SK-N-SH (cell line): ENCODE measurements around the gene BICC1. TPM values are rescaled to one million over a fixed set of nuclear protein-coding genes. Genes with fewer than 3 reads are reported as not detected.

Source experiments
- CTCF ChIA-PET: fragments of 300-600, 350-600 bp; formaldehyde crosslinking; extraction: SDS; loops from one replicate; lab custom pipeline; 2021; lab: Yijun Ruan, JAX
- POLR2A ChIA-PET: fragments of 350-600 bp; sonication (Branson Sonifier 250); formaldehyde crosslinking; extraction: SDS; loops from one replicate; lab custom pipeline; 2020; ENCODE audit warnings: antibody characterized with exemption, inconsistent platforms; lab: Yijun Ruan, JAX
- DNase-seq: peaks from one replicate; pipeline ENCODE4 v3.0.0; 2012
- H2AFZ ChIP-seq: fragments of 200-600 bp; sonication (generic); 2 replicates; pipeline ENCODE4 v1.8.1; 2016; ENCODE audit warnings: antibody characterized with exemption, mild to moderate bottlenecking, low read depth
- H3F3A ChIP-seq: fragments of 200-600 bp; sonication (generic); replicated peaks from 2 replicates; pipeline ENCODE3; 2016; ENCODE audit warnings: antibody characterized with exemption, mild to moderate bottlenecking; ENCODE audit not compliant: insufficient read depth
- H3K27ac ChIP-seq, 2 experiments: fragments of 200-500 bp in 1 of 2; fragments of 200-600 bp in 1 of 2; sonication (Bioruptor generic) in 1 of 2; sonication (generic), shearing (Covaris generic) in 1 of 2; 2 replicates each; pipeline versions ENCODE4 v1.5.1 to v1.6.1; 2014 to 2016; ENCODE audit warnings: low read depth in 2 of 2, inconsistent platforms in 1 of 2, low read length in 1 of 2, mild to moderate bottlenecking in 1 of 2, mixed read lengths in 1 of 2
- H3K27me3 ChIP-seq: fragments of 200-600 bp; sonication (generic), shearing (Covaris generic); 2 replicates; pipeline ENCODE4 v1.6.1; 2016; ENCODE audit warnings: mixed run types; ENCODE audit not compliant: insufficient read depth
- H3K36me3 ChIP-seq, 2 experiments: fragments of 200-500 bp in 1 of 2; fragments of 200-600 bp in 1 of 2; sonication (Bioruptor generic) in 1 of 2; sonication (generic) in 1 of 2; replicated peaks in 1 of 2; 2 replicates each; pipeline versions ENCODE3 to v1.5.1; 2014 to 2016; ENCODE audit warnings: low read length in 1 of 2, mild to moderate bottlenecking in 1 of 2; ENCODE audit not compliant: insufficient read depth in 2 of 2, control insufficient read depth in 1 of 2
- H3K4me1 ChIP-seq, 2 experiments: fragments of 200-500 bp in 1 of 2; fragments of 200-600 bp in 1 of 2; sonication (Bioruptor generic) in 1 of 2; sonication (generic), shearing (Covaris generic) in 1 of 2; 2 replicates each; pipeline versions ENCODE4 v1.5.1 to v1.6.1; 2014 to 2016; ENCODE audit warnings: low read depth in 1 of 2, low read length in 1 of 2, mixed run types in 1 of 2; ENCODE audit not compliant: insufficient read depth in 2 of 2, control insufficient read depth in 1 of 2
- H3K4me2 ChIP-seq: fragments of 200-600 bp; sonication (generic), shearing (Covaris generic); 2 replicates; pipeline ENCODE4 v1.6.1; 2017; ENCODE audit warnings: mixed run types
- H3K4me3 ChIP-seq, 2 experiments: fragments of 200-500 bp in 1 of 2; fragments of 200-600 bp in 1 of 2; sonication (Bioruptor generic) in 1 of 2; sonication (generic), shearing (Covaris generic) in 1 of 2; 2 replicates each; pipeline versions ENCODE4 v1.5.1 to v1.8.1; 2014 to 2016; ENCODE audit warnings: low read depth in 2 of 2, inconsistent platforms in 1 of 2, low read length in 1 of 2, mild to moderate bottlenecking in 1 of 2, mixed read lengths in 1 of 2, moderate library complexity in 1 of 2
- H3K79me2 ChIP-seq: fragments of 200-600 bp; sonication (generic); 2 replicates; pipeline ENCODE4 v1.8.1; 2017; ENCODE audit warnings: mild to moderate bottlenecking; ENCODE audit not compliant: insufficient read depth
- H3K9ac ChIP-seq: fragments of 200-600 bp; sonication (generic); 2 replicates; pipeline ENCODE4 v1.6.1; 2017; ENCODE audit warnings: mixed run types
- H3K9me2 ChIP-seq: fragments of 200-600 bp; sonication (generic); 2 replicates; pipeline ENCODE4 v1.6.1; 2017; ENCODE audit warnings: mixed run types
- H3K9me3 ChIP-seq: fragments of 200-600 bp; sonication (generic); 2 replicates; pipeline ENCODE4 v1.6.1; 2017; ENCODE audit warnings: mixed run types, mild to moderate bottlenecking, moderate library complexity
- H4K20me1 ChIP-seq: fragments of 200-600 bp; sonication (generic); 2 replicates; pipeline ENCODE4 v1.6.1; 2017; ENCODE audit warnings: mild to moderate bottlenecking, mixed run types; ENCODE audit not compliant: insufficient read depth
- CHD2 ChIP-seq: fragments of 150-350 bp; IDR thresholded peaks from 2 replicates; pipeline ENCODE4 v1.6.1; 2018; ENCODE audit warnings: low read length; ENCODE audit not compliant: partially characterized antibody
- ELF1 ChIP-seq: IDR thresholded peaks from 2 replicates; pipeline ENCODE4 v1.4.0; 2012
- EZH2phosphoT487 ChIP-seq: fragments of 200-600 bp; sonication (generic); IDR thresholded peaks from 2 replicates; pipeline ENCODE4 v1.6.1; 2017; ENCODE audit warnings: low read depth, mixed run types, mild to moderate bottlenecking, antibody characterized with exemption, moderate library complexity, borderline replicate concordance
- FOSL2 ChIP-seq: IDR thresholded peaks from 2 replicates; pipeline ENCODE4 v1.4.0; 2012; ENCODE audit warnings: low read depth, mild to moderate bottlenecking, moderate library complexity, borderline replicate concordance
- FOXJ3 ChIP-seq: sonication (generic); formaldehyde crosslinking; IDR thresholded peaks from 2 replicates; pipeline ENCODE4 v1.5.1; 2020; ENCODE audit warnings: mild to moderate bottlenecking, missing genetic modification reagents
- MEF2A ChIP-seq: IDR thresholded peaks from 2 replicates; pipeline ENCODE4 v1.4.0; 2012; ENCODE audit warnings: low read depth, borderline replicate concordance
- MXI1 ChIP-seq: IDR thresholded peaks from 2 replicates; pipeline ENCODE4 v1.6.1; 2012; ENCODE audit warnings: mild to moderate bottlenecking, low read depth, low read length, improper control_type of control experiment
- POLR2AphosphoS5 ChIP-seq: IDR thresholded peaks from 2 replicates; pipeline ENCODE4 v1.6.1; 2012; ENCODE audit warnings: low read depth, low read length
- RAD21 ChIP-seq: IDR thresholded peaks from 2 replicates; pipeline ENCODE4 v1.6.1; 2012; ENCODE audit warnings: mild to moderate bottlenecking, low read length
- RCOR1 ChIP-seq: fragments of 150-350 bp; IDR thresholded peaks from 2 replicates; pipeline ENCODE4 v1.6.1; 2017; ENCODE audit warnings: antibody characterized with exemption, low read length
- YY1 ChIP-seq: IDR thresholded peaks from 2 replicates; pipeline ENCODE4 v1.4.0; 2012; ENCODE audit warnings: low read depth, mild to moderate bottlenecking
- WGBS: methylation state at CpG from one replicate; pipeline ENCODE4 v1.1.6; 2017; ENCODE audit warnings: low lambda C conversion rate; 5-methylcytosine and 5-hydroxymethylcytosine counted together
- polyA plus RNA-seq, 3 experiments: library from polyadenylated mRNA; depleted of rRNA; stranded (reverse); fragments of >200 nt; gene quantifications; 2 replicates each; pipeline ENCODE4 v1.2.3, GENCODE V29; 2012
- TF ChIP-seq, protein P1 (sequence below): IDR thresholded peaks from 2 replicates; pipeline ENCODE4; 2012
- TF ChIP-seq, protein P2 (sequence below): fragments of 200-600 bp; sonication (generic); IDR thresholded peaks from 2 replicates; pipeline ENCODE4 v1.6.1; 2017; ENCODE audit warnings: antibody characterized with exemption, mild to moderate bottlenecking, moderate library complexity
- TF ChIP-seq, protein P3 (sequence below): IDR thresholded peaks from 2 replicates; pipeline ENCODE4 v1.4.0; 2012; ENCODE audit warnings: low read depth, borderline replicate concordance
- TF ChIP-seq, protein P4 (sequence below): IDR thresholded peaks from 2 replicates; pipeline ENCODE4 v1.4.0; 2012; ENCODE audit warnings: low read depth

Gene BICC1
- polyA plus RNA-seq, 1 of the 3 experiments (the other 2 are of a cell fraction): 1.5 TPM

DNA sequence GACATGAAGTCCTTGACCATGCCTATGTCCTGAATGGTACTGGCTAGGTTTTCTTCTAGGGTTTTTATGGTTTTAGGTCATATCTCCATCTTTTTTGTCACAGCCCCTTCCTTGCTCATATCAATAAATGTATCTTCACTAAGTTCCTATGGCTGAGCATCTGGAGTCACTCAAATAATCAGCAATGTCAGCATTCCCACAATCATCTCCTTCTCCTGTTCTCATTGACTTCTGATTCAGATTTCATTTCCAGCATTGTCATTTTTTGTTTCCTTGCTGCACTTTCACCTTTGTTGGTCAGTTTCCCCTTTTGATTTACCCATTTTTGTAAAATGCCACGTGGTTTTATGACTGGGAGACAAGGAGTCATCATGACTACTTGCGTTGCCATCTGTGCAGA, 181.2 kb downstream of the BICC1 start:
- 69% methylated on average over 2 of the region's 2 CpGs for WGBS
- DNase-seq: no peak
- H3K4me3 ChIP-seq: no peak overlapping the region

More for the DNA sequence above, 181.2 kb downstream of the BICC1 start:
- Histone ChIP-seq H3K27ac (no peak overlapping the region), H3K27me3 (no peaks in the 10 kb centered on the region), H3K4me2 (no peak overlapping the region), H3F3A (peaks cover 3% of the 10 kb centered on the region), H4K20me1 (no peaks in the 10 kb centered on the region), H3K9me3 (no peaks in the 10 kb centered on the region), H3K79me2 (no peaks in the 10 kb centered on the region), H3K9ac (no peak overlapping the region), H2AFZ (no peak overlapping the region)
- ChIA-PET POLR2A (no interaction called here), CTCF (no interaction called here)
- TF ChIP-seq RAD21 (no peak), CHD2 (no peak), MXI1 (no peak), FOXJ3 (CRISPR knock-in tag) (no peak), ELF1 (no peak), MEF2A (no peak), FOSL2 (no peak), EZH2phosphoT487 (no peak), YY1 (no peak), POLR2AphosphoS5 (no peak), RCOR1 (no peak)
- TF ChIP-seq, protein P1, sequence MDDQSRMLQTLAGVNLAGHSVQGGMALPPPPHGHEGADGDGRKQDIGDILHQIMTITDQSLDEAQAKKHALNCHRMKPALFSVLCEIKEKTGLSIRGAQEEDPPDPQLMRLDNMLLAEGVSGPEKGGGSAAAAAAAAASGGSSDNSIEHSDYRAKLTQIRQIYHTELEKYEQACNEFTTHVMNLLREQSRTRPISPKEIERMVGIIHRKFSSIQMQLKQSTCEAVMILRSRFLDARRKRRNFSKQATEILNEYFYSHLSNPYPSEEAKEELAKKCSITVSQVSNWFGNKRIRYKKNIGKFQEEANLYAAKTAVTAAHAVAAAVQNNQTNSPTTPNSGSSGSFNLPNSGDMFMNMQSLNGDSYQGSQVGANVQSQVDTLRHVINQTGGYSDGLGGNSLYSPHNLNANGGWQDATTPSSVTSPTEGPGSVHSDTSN: no peak
- TF ChIP-seq, protein P2, sequence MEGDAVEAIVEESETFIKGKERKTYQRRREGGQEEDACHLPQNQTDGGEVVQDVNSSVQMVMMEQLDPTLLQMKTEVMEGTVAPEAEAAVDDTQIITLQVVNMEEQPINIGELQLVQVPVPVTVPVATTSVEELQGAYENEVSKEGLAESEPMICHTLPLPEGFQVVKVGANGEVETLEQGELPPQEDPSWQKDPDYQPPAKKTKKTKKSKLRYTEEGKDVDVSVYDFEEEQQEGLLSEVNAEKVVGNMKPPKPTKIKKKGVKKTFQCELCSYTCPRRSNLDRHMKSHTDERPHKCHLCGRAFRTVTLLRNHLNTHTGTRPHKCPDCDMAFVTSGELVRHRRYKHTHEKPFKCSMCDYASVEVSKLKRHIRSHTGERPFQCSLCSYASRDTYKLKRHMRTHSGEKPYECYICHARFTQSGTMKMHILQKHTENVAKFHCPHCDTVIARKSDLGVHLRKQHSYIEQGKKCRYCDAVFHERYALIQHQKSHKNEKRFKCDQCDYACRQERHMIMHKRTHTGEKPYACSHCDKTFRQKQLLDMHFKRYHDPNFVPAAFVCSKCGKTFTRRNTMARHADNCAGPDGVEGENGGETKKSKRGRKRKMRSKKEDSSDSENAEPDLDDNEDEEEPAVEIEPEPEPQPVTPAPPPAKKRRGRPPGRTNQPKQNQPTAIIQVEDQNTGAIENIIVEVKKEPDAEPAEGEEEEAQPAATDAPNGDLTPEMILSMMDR: no peak
- TF ChIP-seq, protein P3, sequence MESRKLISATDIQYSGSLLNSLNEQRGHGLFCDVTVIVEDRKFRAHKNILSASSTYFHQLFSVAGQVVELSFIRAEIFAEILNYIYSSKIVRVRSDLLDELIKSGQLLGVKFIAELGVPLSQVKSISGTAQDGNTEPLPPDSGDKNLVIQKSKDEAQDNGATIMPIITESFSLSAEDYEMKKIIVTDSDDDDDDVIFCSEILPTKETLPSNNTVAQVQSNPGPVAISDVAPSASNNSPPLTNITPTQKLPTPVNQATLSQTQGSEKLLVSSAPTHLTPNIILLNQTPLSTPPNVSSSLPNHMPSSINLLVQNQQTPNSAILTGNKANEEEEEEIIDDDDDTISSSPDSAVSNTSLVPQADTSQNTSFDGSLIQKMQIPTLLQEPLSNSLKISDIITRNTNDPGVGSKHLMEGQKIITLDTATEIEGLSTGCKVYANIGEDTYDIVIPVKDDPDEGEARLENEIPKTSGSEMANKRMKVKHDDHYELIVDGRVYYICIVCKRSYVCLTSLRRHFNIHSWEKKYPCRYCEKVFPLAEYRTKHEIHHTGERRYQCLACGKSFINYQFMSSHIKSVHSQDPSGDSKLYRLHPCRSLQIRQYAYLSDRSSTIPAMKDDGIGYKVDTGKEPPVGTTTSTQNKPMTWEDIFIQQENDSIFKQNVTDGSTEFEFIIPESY: no peak
- TF ChIP-seq, protein P4, sequence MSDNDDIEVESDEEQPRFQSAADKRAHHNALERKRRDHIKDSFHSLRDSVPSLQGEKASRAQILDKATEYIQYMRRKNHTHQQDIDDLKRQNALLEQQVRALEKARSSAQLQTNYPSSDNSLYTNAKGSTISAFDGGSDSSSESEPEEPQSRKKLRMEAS: no peak
- TF ChIP-seq, all 33 proteins: peak for 0
- peaks cover 0 to 17% of the 10 kb centered on the region in 2 experiments; a peak in 2 of 4 replicates for H3K4me1 ChIP-seq
- no peaks in the 10 kb centered on the region for H3K9me2 ChIP-seq
- H3K36me3 ChIP-seq: no peaks in the 10 kb centered on the region
